SK-N-MC (cell line): Measurements from ENCODE around the gene IL1RN.

Source experiments
- DNase-seq: peaks from one replicate; pipeline ENCODE4 v3.0.0-alpha.2; 2011; ENCODE audit warnings: low read depth, low spot score
- H3K27ac ChIP-seq: fragments of 200-600 bp; sonication (generic); 2 replicates; pipeline ENCODE4 v1.5.1; 2016; ENCODE audit warnings: mixed run types
- H3K36me3 ChIP-seq: fragments of 200-600 bp; sonication (generic); 2 replicates; pipeline ENCODE4 v1.6.1; 2017; ENCODE audit warnings: antibody characterized with exemption, low read length, mixed read lengths; ENCODE audit not compliant: insufficient read depth
- H3K4me3 ChIP-seq: fragments of 200-600 bp; sonication (generic); 2 replicates; pipeline ENCODE4 v1.5.1; 2016
- H3K9ac ChIP-seq: fragments of 200-600 bp; sonication (generic); 2 replicates; pipeline ENCODE4 v1.8.0; 2017; ENCODE audit warnings: mixed run types, mixed read lengths; ENCODE audit not compliant: insufficient read length
- H3K9me3 ChIP-seq: fragments of 200-600 bp; sonication (generic); 2 replicates; pipeline ENCODE4 v1.6.1; 2017; ENCODE audit warnings: low read depth, mild to moderate bottlenecking, antibody characterized with exemption, low read length, moderate library complexity, mixed read lengths
- EZH2 ChIP-seq: fragments of 200-600 bp; sonication (generic); IDR thresholded peaks from one replicate; pipeline ENCODE4 v1.6.1; 2017; ENCODE audit warnings: antibody characterized with exemption
- FOXP2 ChIP-seq: optimal IDR thresholded peaks from 2 replicates; pipeline ENCODE3; 2011; ENCODE audit warnings: mild to moderate bottlenecking, moderate library complexity; ENCODE audit not compliant: insufficient read depth; ENCODE audit errors: extremely low read length, control extremely low read depth
- POLR2AphosphoS5 ChIP-seq: IDR thresholded peaks from 2 replicates; pipeline ENCODE4 v1.6.1; 2012; ENCODE audit warnings: mild to moderate bottlenecking, low read depth, low read length, borderline replicate concordance

Gene IL1RN

GRCh38 chr2:113126845-113127645 is at the start of gene IL1RN:
Gene IL1RN (plus strand): TSS chr2:113127598. CDS start chr2:113127625, 27 bp downstream.
- DNase-seq, result no peak
- H3K9ac ChIP-seq, result no peak within 1 kb of the TSS
- TF ChIP-seq FOXP2 (no peak), EZH2 (no peak), POLR2AphosphoS5 (no peak)
- no peaks in the 10 kb centered on the region for H3K36me3 ChIP-seq
- no peaks in the 10 kb centered on the region for H3K9me3 ChIP-seq
- no peak within 1 kb of the TSS for H3K27ac ChIP-seq
- no peak within 1 kb of the TSS for H3K4me3 ChIP-seq

- no peaks in the 10 kb centered on the region for H3K9me3 ChIP-seq
- TF ChIP-seq FOXP2, result no peak
- no peak for TF ChIP-seq POLR2AphosphoS5
- TF ChIP-seq EZH2, result no peak
- H3K4me3 ChIP-seq, result no peak overlapping the region
- DNase-seq, result no peak
- no peak overlapping the region for H3K27ac ChIP-seq
- no peaks in the 10 kb centered on the region for H3K36me3 ChIP-seq
- H3K9ac ChIP-seq, result no peak overlapping the region
These were observed 49.5 kb upstream of the IL1RN start for GRCh38 chr2:113077921-113078320.

GRCh38 chr2:113078350-113078839 is 49.0 kb upstream of the IL1RN start:
- no peak for TF ChIP-seq FOXP2
- H3K9me3 ChIP-seq, result no peaks in the 10 kb centered on the region
- no peak overlapping the region for H3K4me3 ChIP-seq
- no peak for DNase-seq
- no peak overlapping the region for H3K27ac ChIP-seq
- H3K9ac ChIP-seq, result no peak overlapping the region
- no peaks in the 10 kb centered on the region for H3K36me3 ChIP-seq

GRCh38 chr2:113079131-113079530 is 48.3 kb upstream of the IL1RN start:
- H3K36me3 ChIP-seq, result no peaks in the 10 kb centered on the region
- H3K9me3 ChIP-seq, result no peaks in the 10 kb centered on the region
- DNase-seq, result no peak
- no peak overlapping the region for H3K9ac ChIP-seq
- TF ChIP-seq POLR2AphosphoS5, result no peak
- TF ChIP-seq EZH2, result no peak
- TF ChIP-seq FOXP2, result no peak
- H3K27ac ChIP-seq, result no peak overlapping the region
- H3K4me3 ChIP-seq, result no peak overlapping the region

GRCh38 chr2:113080134-113080533 is 47.3 kb upstream of the IL1RN start:
- DNase-seq, result no peak
- H3K4me3 ChIP-seq, result no peak overlapping the region
- no peaks in the 10 kb centered on the region for H3K9me3 ChIP-seq
- TF ChIP-seq FOXP2, result no peak
- no peak for TF ChIP-seq POLR2AphosphoS5
- no peak for TF ChIP-seq EZH2
- no peak overlapping the region for H3K27ac ChIP-seq
- H3K36me3 ChIP-seq, result no peaks in the 10 kb centered on the region
- no peak overlapping the region for H3K9ac ChIP-seq

GRCh38 chr2:113081488-113082210 is 45.7 kb upstream of the IL1RN start:
- no peak overlapping the region for H3K27ac ChIP-seq
- H3K4me3 ChIP-seq, result no peak overlapping the region
- H3K36me3 ChIP-seq, result no peaks in the 10 kb centered on the region
- no peaks in the 10 kb centered on the region for H3K9me3 ChIP-seq
- DNase-seq, result no peak
- TF ChIP-seq EZH2 (no peak), FOXP2 (no peak), POLR2AphosphoS5 (no peak)
- H3K9ac ChIP-seq, result no peak overlapping the region

GRCh38 chr2:113083296-113083695 is 44.1 kb upstream of the IL1RN start:
- Histone ChIP-seq H3K9ac (no peak overlapping the region), H3K27ac (no peak overlapping the region), H3K9me3 (no peaks in the 10 kb centered on the region), H3K4me3 (no peak overlapping the region), H3K36me3 (no peaks in the 10 kb centered on the region)
- DNase-seq, result no peak
- TF ChIP-seq FOXP2 (no peak), EZH2 (no peak), POLR2AphosphoS5 (no peak)

- DNase-seq, result no peak
- Histone ChIP-seq H3K9me3 (no peaks in the 10 kb centered on the region), H3K9ac (no peak overlapping the region), H3K27ac (no peak overlapping the region), H3K36me3 (no peaks in the 10 kb centered on the region), H3K4me3 (no peak overlapping the region)
- TF ChIP-seq FOXP2 (no peak), EZH2 (no peak), POLR2AphosphoS5 (no peak)
These were observed 43.0 kb upstream of the IL1RN start for GRCh38 chr2:113084249-113085000.

- DNase-seq, result no peak
These were observed 41.9 kb upstream of the IL1RN start for GRCh38 chr2:113085542-113085941.

More at GRCh38 chr2:113085542-113085941, 41.9 kb upstream of the IL1RN start:
- H3K9ac ChIP-seq, result no peak overlapping the region
- H3K27ac ChIP-seq, result no peak overlapping the region
- no peak overlapping the region for H3K4me3 ChIP-seq
- no peaks in the 10 kb centered on the region for H3K9me3 ChIP-seq
- TF ChIP-seq POLR2AphosphoS5 (no peak), EZH2 (no peak), FOXP2 (no peak)
- H3K36me3 ChIP-seq, result no peaks in the 10 kb centered on the region
